Activated CD8-positive, alpha-beta T cell treated with anti-CD3 and anti-CD28 coated beads for 36 hours (primary cell): ENCODE measurements around the gene SEMA4C. TPM values are rescaled to one million over a fixed set of nuclear protein-coding genes. Genes with fewer than 3 reads are reported as not detected.

ENCODE experiments used
- ATAC-seq: fragments of 200-7000 bp; cut with Tn5 transposase; one replicate; pipeline ENCODE4 v1.10.0; 2021; ENCODE audit warnings: mild to moderate bottlenecking, moderate library complexity
- CTCF ChIA-PET: fragments of 350-600 bp; sonication (Branson Sonifier 250); formaldehyde crosslinking; loops from one replicate; lab custom pipeline; 2021; ENCODE audit warnings: antibody characterized with exemption; lab: Charles Lee
- POLR2A ChIA-PET: fragments of 350-600 bp; sonication (Branson Sonifier 250); formaldehyde crosslinking; loops from one replicate; lab custom pipeline; 2021; ENCODE audit warnings: antibody characterized with exemption; lab: Charles Lee
- DNase-seq: peaks from one replicate; pipeline ENCODE4 v3.0.0-alpha.2; 2020
- H3K27ac Mint-ChIP-seq: one replicate; pipeline ENCODE4 v1.8.0; 2021; ENCODE audit warnings: mild to moderate bottlenecking, mixed read lengths
- H3K27me3 Mint-ChIP-seq: one replicate; pipeline ENCODE4 v1.8.0; 2021; ENCODE audit warnings: mixed read lengths
- H3K36me3 Mint-ChIP-seq: one replicate; pipeline ENCODE4 v1.8.0; 2021; ENCODE audit warnings: low read depth, mixed read lengths
- H3K4me1 Mint-ChIP-seq: one replicate; pipeline ENCODE4 v1.8.0; 2021; ENCODE audit warnings: low read depth, mixed read lengths
- H3K4me3 Mint-ChIP-seq: one replicate; pipeline ENCODE4 v1.8.0; 2021; ENCODE audit warnings: mild to moderate bottlenecking, moderate library complexity, mixed read lengths
- H3K9me3 Mint-ChIP-seq: one replicate; pipeline ENCODE4 v1.8.0; 2021; ENCODE audit warnings: mixed read lengths
- CTCF ChIP-seq: fragments of 200-600 bp; IDR thresholded peaks from one replicate; pipeline ENCODE4 v1.8.0; 2022; ENCODE audit warnings: antibody characterized with exemption, mild to moderate bottlenecking
- intact Hi-C: fragments of 100-400 bp; cut with micrococcal nuclease; formaldehyde crosslinking; loops from one replicate; pipeline ENCODE4 v1.10.0; 2022
- total RNA-seq, 2 experiments: library from RNA; stranded (reverse); gene quantifications; one replicate each; pipeline ENCODE4 v1.2.3, GENCODE V29; 2021

The SEMA4C gene
- total RNA-seq, 2 experiments from 2014 or later: 10.4 to 12.4 TPM

GRCh38 chr2:96894151-96894531, 24.3 kb upstream of the SEMA4C start:
- intact Hi-C loops: no loop called here
- Mint-ChIP-seq H3K9me3 (no peaks in the 10 kb centered on the region), H3K36me3 (no peaks in the 10 kb centered on the region), H3K27me3 (no peaks in the 10 kb centered on the region), H3K27ac (no peak overlapping the region), H3K4me3 (no peak overlapping the region), H3K4me1 (peaks cover 44% of the 10 kb centered on the region)
- TF ChIP-seq CTCF: no peak
- no peak for DNase-seq
- POLR2A ChIA-PET: no interaction called here
- no peak for ATAC-seq
- CTCF ChIA-PET: no interaction called here

- CTCF ChIA-PET: interaction anchor here (1.0 kb wide), 1 partner anchor 36 kb away, joined by 3 read pairs; the partner anchor contains the start of gene ANKRD39
- DNase-seq (no peak), ATAC-seq (no peak)
- intact Hi-C loops: no loop called here
- Mint-ChIP-seq H3K36me3 (no peaks in the 10 kb centered on the region), H3K27me3 (no peaks in the 10 kb centered on the region), H3K4me1 (peaks cover 44% of the 10 kb centered on the region), H3K9me3 (no peaks in the 10 kb centered on the region), H3K4me3 (no peak overlapping the region), H3K27ac (no peak overlapping the region)
- TF ChIP-seq CTCF: no peak
- POLR2A ChIA-PET: no interaction called here
Observed at GRCh38 chr2:96893289-96894150, 23.6 kb upstream of the SEMA4C start.

GRCh38 chr2:96891591-96892333, 21.9 kb upstream of the SEMA4C start:
- intact Hi-C loops: no loop called here
- POLR2A ChIA-PET: no interaction called here
- Mint-ChIP-seq H3K9me3 (no peaks in the 10 kb centered on the region), H3K27ac (no peak overlapping the region), H3K4me3 (no peak overlapping the region), H3K27me3 (no peaks in the 10 kb centered on the region), H3K4me1 (peaks cover 37% of the 10 kb centered on the region), H3K36me3 (no peaks in the 10 kb centered on the region)
- DNase-seq (no peak), ATAC-seq (peak; percentile 56)
- TF ChIP-seq CTCF: no peak
- CTCF ChIA-PET: interaction anchor here (1.0 to 1.9 kb wide), 3 partner anchors 20 to 59 kb away, joined by 3 to 7 read pairs (median 3); no protein-coding TSS in a partner anchor

GRCh38 chr2:96890726-96891385, 21.0 kb upstream of the SEMA4C start:
- Mint-ChIP-seq H3K27me3 (no peaks in the 10 kb centered on the region), H3K4me3 (no peak overlapping the region), H3K27ac (no peak overlapping the region), H3K9me3 (no peaks in the 10 kb centered on the region), H3K4me1 (peaks cover 30% of the 10 kb centered on the region), H3K36me3 (no peaks in the 10 kb centered on the region)
- ATAC-seq: no peak
- no peak for TF ChIP-seq CTCF
- no peak for DNase-seq
- intact Hi-C loops: no loop called here
- ChIA-PET CTCF (interaction anchor here (0.6 to 1.9 kb wide), 3 partner anchors 21 to 62 kb away, joined by 3 to 7 read pairs (median 3); no protein-coding TSS in a partner anchor), POLR2A (no interaction called here)
